Motor neuron (in vitro differentiated cells): ENCODE results near the gene PTGER1. TPM values are rescaled to one million over a fixed set of nuclear protein-coding genes. Genes with fewer than 3 reads are reported as not detected.

Experiments
- total RNA-seq, 8 experiments: library from RNA; unstranded; fragments of 300-600 nt; gene quantifications; 2 replicates each; pipeline versions ENCODE4 v1.2.3 to v1.2.4, GENCODE V29; 2022

The PTGER1 gene
- total RNA-seq, 8 experiments from 2014 or later, result 0.11 to 0.24 TPM; not detected in 6

Other genes starting within 250 kb of the PTGER1 start
- gene ADGRE5, start 93.9 kb downstream of the PTGER1 start, total RNA-seq, result 10 to 100 TPM in 3 of 8 experiments, 1 to 10 TPM in 2, under 1 TPM in 3; 0.63 to 33.8 (median 1.5) TPM
- gene DDX39A, start 56.0 kb downstream of the PTGER1 start, total RNA-seq, result 100 to 1,000 TPM in 1 of 8 experiments, 10 to 100 TPM in 7; 25.7 to 134 (median 58.3) TPM
- 10 to 100 TPM; 37.6 to 69.3 (median 56.0) TPM for gene PKN1, start 42.0 kb downstream of the PTGER1 start, total RNA-seq
- gene GIPC1, start 20.8 kb upstream of the PTGER1 start, total RNA-seq, result 10 to 100 TPM; 28.7 to 92.0 (median 49.2) TPM
- gene DNAJB1, start 43.0 kb upstream of the PTGER1 start, total RNA-seq, result 100 to 1,000 TPM in 3 of 8 experiments, 10 to 100 TPM in 5; 36.7 to 113 (median 72.8) TPM
- gene TECR, start 54.2 kb upstream of the PTGER1 start, total RNA-seq, result 100 to 1,000 TPM in 4 of 8 experiments, 10 to 100 TPM in 4; 67.6 to 145 (median 97.3) TPM
- gene NDUFB7, start 96.7 kb upstream of the PTGER1 start, total RNA-seq, result 100 to 1,000 TPM; 232 to 333 (median 277) TPM
- under 1 TPM in 1 of 8 experiments, not detected in 7; 0.05 TPM for gene CLEC17A, start 107.7 kb upstream of the PTGER1 start, total RNA-seq
- under 1 TPM in 1 of 8 experiments, not detected in 7; 0.13 TPM for gene ADGRE3, start 199.5 kb upstream of the PTGER1 start, total RNA-seq
- 10 to 100 TPM in 6 of 8 experiments, 1 to 10 TPM in 2; 9.5 to 27.8 (median 19.8) TPM for gene ZNF333, start 214.7 kb upstream of the PTGER1 start, total RNA-seq